Kidney (tissue), 14 donors: ENCODE results near the gene GYS1. TPM values are rescaled to one million over a fixed set of nuclear protein-coding genes. Genes with fewer than 3 reads are reported as not detected.

Experiments used
- DNase-seq, 5 donors: peaks; one replicate each; pipeline ENCODE4 v3.0.0-alpha.2; 2013 to 2020
- FAIRE-seq: peaks from 2 replicates; lab custom pipeline; 2012; peaks lifted over from hg19 to GRCh38; lab: Jason Lieb, UNC
- H3K27ac ChIP-seq, 2 donors: one replicate each; pipeline ENCODE4 v1.7.0; 2013; ENCODE audit warnings: low read depth in 2 of 2, low read length in 2 of 2, inconsistent platforms in 1 of 2
- H3K27me3 ChIP-seq: one replicate; pipeline ENCODE4 v1.7.1; 2013; ENCODE audit warnings: low read length, inconsistent platforms; ENCODE audit not compliant: control insufficient read depth, insufficient read depth
- H3K36me3 ChIP-seq, 3 donors: one replicate each; pipeline versions ENCODE4 v1.7.0 to v1.7.1; 2013; ENCODE audit warnings: low read length in 3 of 3, control low read depth in 1 of 3, inconsistent platforms in 1 of 3; ENCODE audit not compliant: insufficient read depth in 3 of 3, control insufficient read depth in 2 of 3
- H3K4me1 ChIP-seq, 3 donors: one replicate each; pipeline versions ENCODE4 v1.7.0 to v1.7.1; 2013; ENCODE audit warnings: low read length in 3 of 3, inconsistent platforms in 1 of 3, low read depth in 1 of 3; ENCODE audit not compliant: control insufficient read depth in 2 of 3, insufficient read depth in 2 of 3
- H3K4me3 ChIP-seq, 3 donors: one replicate each; pipeline versions ENCODE4 v1.7.0 to v1.8.1; 2013; ENCODE audit warnings: low read length in 3 of 3, control low read depth in 1 of 3, inconsistent platforms in 1 of 3
- H3K9ac ChIP-seq, 3 donors: one replicate each; pipeline versions ENCODE4 v1.7.0 to v1.7.1; 2013; ENCODE audit warnings: low read length in 3 of 3, control low read depth in 1 of 3, inconsistent platforms in 1 of 3
- H3K9me3 ChIP-seq, 3 donors: one replicate each; pipeline versions ENCODE4 v1.7.0 to v1.7.1; 2013; ENCODE audit warnings: low read length in 3 of 3, control low read depth in 1 of 3, inconsistent platforms in 1 of 3; ENCODE audit not compliant: control insufficient read depth in 2 of 3, insufficient read depth in 1 of 3
- CTCF ChIP-seq: IDR thresholded peaks from 3 replicates; pipeline ENCODE4 v1.5.1; 2012; ENCODE audit warnings: mild to moderate bottlenecking, moderate library complexity, borderline replicate concordance; ENCODE audit not compliant: insufficient read depth; ENCODE audit errors: extremely low read depth
- intact Hi-C: fragments of 100-400 bp; cut with DNase I; formaldehyde crosslinking; loops from one replicate; pipeline ENCODE4 v1.11.1; 2022
- polyA plus RNA-seq: library from polyadenylated mRNA; stranded (reverse); fragments of 350-450 nt; fragmentation: Illumina TruSeq; extraction: RNeasy Lipid Tissue Mini Kit (QIAGEN cat#74804); gene quantifications from one replicate; pipeline ENCODE4 v1.2.3, GENCODE V29; 2014; ENCODE audit warnings: low read depth, low replicate concordance; ENCODE audit not compliant: insufficient read depth
- total RNA-seq: library from RNA; stranded (reverse); fragmentation: NEBNext Ultra II Directional; extraction: Animal tissue kit (Norgen Biotek cat#: 25700); gene quantifications from one replicate; pipeline ENCODE4 v1.2.1, GENCODE V29; 2021
- donor health status: control.
- donor health status: control.
- donor health status: control.
- donor health status: control.
- donor health status: control.
- donor health status: DM: yes; HTN: yes; CAD: no.
- donor health status: Normal renal cell carcinoma (clear cell type).

The GYS1 gene
- total and polyA plus RNA-seq, 2 donors from 2014 or later = 23.9 to 41.5 TPM

- H3K9me3 ChIP-seq = no peaks in the 10 kb centered on the region
- H3K27me3 ChIP-seq = no peaks in the 10 kb centered on the region
- TF ChIP-seq CTCF = no peak
- intact Hi-C loops = no loop called here
- H3K9ac ChIP-seq = peak overlapping the region in 1 of 3 donors; percentile 74
- H3K27ac ChIP-seq = peak overlapping the region; percentile 92 to 95
- H3K4me1 ChIP-seq = peaks cover 0 to 26% (median 21%) of the 10 kb centered on the region in 3 donors
- peak overlapping the region in 1 of 3 donors; percentile 57 for H3K4me3 ChIP-seq
- FAIRE-seq = no peak
- DNase-seq = no peak
- H3K36me3 ChIP-seq = peaks cover 3 to 20% (median 4%) of the 10 kb centered on the region in 3 donors
These were observed 30.3 kb downstream of the GYS1 start for GRCh38 chr19:48962849-48963165.

- Histone ChIP-seq H3K4me1 (peaks cover 0 to 26% (median 21%) of the 10 kb centered on the region in 3 donors), H3K27me3 (no peaks in the 10 kb centered on the region), H3K9ac (peak overlapping the region in 1 of 3 donors; percentile 67), H3K27ac (peak overlapping the region; percentile 83 to 92), H3K4me3 (peak overlapping the region in 1 of 3 donors; percentile 39), H3K9me3 (no peaks in the 10 kb centered on the region), H3K36me3 (peaks cover 3 to 20% (median 4%) of the 10 kb centered on the region in 3 donors)
- intact Hi-C loops = no loop called here
- FAIRE-seq (no peak), DNase-seq (peak in 3 of 5 donors; percentile 64 to 92 (median 74))
- no peak for TF ChIP-seq CTCF
These were observed 30.9 kb downstream of the GYS1 start for GRCh38 chr19:48962029-48962848.

- H3K27me3 ChIP-seq = no peaks in the 10 kb centered on the region
- peak overlapping the region in 1 of 3 donors; percentile 39 for H3K4me3 ChIP-seq
- H3K36me3 ChIP-seq = peaks cover under 1 to 14% (median 4%) of the 10 kb centered on the region in 3 donors
- no peak for FAIRE-seq
- peak overlapping the region in 1 of 3 donors; percentile 67 for H3K9ac ChIP-seq
- no peak for DNase-seq
- peaks cover 0 to 23% (median 21%) of the 10 kb centered on the region in 3 donors for H3K4me1 ChIP-seq
- H3K9me3 ChIP-seq = no peaks in the 10 kb centered on the region
- peak overlapping the region; percentile 83 to 92 for H3K27ac ChIP-seq
- intact Hi-C loops = no loop called here
- no peak for TF ChIP-seq CTCF
These were observed 31.5 kb downstream of the GYS1 start for GRCh38 chr19:48961673-48962028.
